Cardiac fibroblast (primary cell): ENCODE measurements around the gene HS6ST3.

Experiments used
- DNase-seq, 2 donors: peaks; one replicate each; pipeline versions ENCODE4 v3.0.0 to v3.0.0-alpha.2; 2010; ENCODE audit warnings: low read depth in 2 of 2
- H3K4me3 ChIP-seq, 2 donors: replicated peaks in 1 of 2; 1 replicate in 1 of 2; 2 replicates in 1 of 2; pipeline ENCODE4 v1.5.1; 2011; ENCODE audit warnings: low read depth in 2 of 2, low read length in 2 of 2, mild to moderate bottlenecking in 2 of 2, moderate library complexity in 1 of 2
- TF ChIP-seq, protein P1 (sequence below): IDR thresholded peaks from one replicate; pipeline ENCODE4 v1.5.1; 2011; ENCODE audit warnings: low read depth, mild to moderate bottlenecking, low read length, inconsistent platforms

The HS6ST3 gene

DNA sequence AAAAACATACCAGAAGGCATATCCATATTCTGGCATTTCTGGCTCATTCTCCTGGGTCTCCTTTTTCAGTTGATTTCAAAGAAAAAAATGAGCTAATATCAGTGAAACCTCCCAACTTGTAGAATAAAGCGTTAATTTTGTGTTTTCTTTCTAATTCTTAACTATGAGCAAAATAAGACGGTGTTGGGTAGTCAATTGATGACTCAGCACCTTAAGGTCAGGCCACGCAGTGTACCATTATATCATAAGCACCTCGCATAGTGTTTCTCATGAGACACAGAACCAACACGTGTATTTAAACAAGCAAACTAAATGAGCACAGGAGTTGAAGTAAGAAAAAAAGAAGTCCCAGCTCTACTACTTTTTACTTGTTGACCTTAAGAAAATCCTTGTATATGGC lies 729.5 kb downstream of the HS6ST3 start:
- no peak overlapping the region for H3K4me3 ChIP-seq
- TF ChIP-seq, protein P1, sequence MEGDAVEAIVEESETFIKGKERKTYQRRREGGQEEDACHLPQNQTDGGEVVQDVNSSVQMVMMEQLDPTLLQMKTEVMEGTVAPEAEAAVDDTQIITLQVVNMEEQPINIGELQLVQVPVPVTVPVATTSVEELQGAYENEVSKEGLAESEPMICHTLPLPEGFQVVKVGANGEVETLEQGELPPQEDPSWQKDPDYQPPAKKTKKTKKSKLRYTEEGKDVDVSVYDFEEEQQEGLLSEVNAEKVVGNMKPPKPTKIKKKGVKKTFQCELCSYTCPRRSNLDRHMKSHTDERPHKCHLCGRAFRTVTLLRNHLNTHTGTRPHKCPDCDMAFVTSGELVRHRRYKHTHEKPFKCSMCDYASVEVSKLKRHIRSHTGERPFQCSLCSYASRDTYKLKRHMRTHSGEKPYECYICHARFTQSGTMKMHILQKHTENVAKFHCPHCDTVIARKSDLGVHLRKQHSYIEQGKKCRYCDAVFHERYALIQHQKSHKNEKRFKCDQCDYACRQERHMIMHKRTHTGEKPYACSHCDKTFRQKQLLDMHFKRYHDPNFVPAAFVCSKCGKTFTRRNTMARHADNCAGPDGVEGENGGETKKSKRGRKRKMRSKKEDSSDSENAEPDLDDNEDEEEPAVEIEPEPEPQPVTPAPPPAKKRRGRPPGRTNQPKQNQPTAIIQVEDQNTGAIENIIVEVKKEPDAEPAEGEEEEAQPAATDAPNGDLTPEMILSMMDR: no peak
- no peak for DNase-seq

DNA sequence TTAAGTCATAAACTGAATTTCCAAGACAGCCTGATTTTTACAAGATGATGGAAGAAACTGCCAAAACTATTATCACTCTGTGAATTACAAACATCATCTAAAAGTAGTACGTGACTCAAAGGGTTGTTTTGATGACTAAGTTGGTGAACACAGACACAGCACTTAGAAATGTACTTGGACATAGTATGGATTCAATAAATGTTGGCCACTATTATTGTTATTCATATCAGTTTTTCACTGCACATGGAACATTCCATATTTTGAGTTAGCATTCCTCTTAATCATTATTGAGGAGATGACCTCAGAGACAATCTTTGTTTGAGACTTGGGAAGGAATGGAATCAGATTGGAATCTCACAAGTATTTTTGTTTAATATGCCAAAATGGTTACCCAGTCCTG lies 731.5 kb downstream of the HS6ST3 start:
- H3K4me3 ChIP-seq: no peak overlapping the region
- TF ChIP-seq, protein P1: no peak
- peak in 1 of 2 donors; percentile 71 for DNase-seq

DNA sequence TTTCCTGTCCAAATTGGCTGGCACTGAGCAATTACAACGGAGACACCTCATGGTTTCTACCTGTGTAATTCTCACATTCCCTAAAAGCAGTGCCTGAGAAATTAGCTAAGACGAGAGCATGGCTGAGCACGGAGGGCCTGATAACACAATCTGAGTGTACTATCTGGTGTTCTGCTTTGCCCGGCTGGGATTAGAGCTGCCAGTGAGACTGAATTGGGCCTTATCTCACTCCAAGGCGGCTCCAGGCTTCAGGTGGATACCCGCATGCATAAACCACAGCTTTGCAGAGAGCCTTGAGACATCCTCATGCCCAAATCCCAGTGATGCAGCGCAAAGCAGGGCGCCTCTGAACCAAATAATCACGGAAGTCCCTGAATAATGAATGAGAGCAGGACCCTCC lies 732.1 kb downstream of the HS6ST3 start:
- no peak for DNase-seq
- TF ChIP-seq, protein P1: no peak
- H3K4me3 ChIP-seq: no peak overlapping the region

DNA sequence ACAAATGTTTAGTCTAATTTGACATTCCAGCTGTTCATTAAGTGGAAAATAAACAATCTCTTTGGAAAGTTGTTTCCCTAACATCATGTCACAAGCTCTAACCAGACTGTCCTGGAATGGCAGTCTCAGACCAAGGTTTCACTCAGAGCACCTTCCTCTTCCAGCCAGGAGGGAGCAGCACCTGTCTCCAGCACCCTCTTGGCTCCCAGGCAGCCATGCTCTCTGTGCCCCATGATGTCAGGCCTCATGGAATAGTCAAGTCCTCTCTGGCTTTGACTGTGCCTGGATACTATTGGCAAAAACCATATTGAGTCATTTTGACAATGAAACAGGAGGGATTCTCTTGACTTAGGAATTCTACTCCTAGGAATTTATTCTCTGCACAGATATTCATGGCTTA lies 733.0 kb downstream of the HS6ST3 start:
- H3K4me3 ChIP-seq: no peak overlapping the region
- TF ChIP-seq, protein P1: peak; percentile 47
- peak in 1 of 2 donors; percentile 54 for DNase-seq

DNA sequence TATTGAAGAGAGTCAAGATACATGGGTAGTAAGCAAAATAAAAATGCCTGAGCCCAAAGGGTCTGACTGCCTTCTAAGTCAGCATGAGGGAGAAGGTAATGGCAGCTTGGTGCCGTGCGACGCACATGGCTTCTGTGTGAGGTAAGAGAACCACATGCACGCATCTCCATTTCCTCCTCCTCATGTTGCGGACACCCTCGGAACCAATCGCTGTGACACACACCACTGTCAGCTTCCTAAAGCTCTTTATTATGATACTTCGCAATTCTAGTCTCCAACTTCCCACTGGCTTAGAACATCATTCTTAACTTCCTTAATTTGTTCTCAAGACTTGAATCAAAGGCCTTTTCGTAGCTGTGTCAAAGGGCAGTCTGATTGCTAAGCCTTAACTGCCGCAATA lies 734.2 kb downstream of the HS6ST3 start:
- DNase-seq: peak in 1 of 2 donors; percentile 63
- H3K4me3 ChIP-seq: no peak overlapping the region
- TF ChIP-seq, protein P1: no peak

DNA sequence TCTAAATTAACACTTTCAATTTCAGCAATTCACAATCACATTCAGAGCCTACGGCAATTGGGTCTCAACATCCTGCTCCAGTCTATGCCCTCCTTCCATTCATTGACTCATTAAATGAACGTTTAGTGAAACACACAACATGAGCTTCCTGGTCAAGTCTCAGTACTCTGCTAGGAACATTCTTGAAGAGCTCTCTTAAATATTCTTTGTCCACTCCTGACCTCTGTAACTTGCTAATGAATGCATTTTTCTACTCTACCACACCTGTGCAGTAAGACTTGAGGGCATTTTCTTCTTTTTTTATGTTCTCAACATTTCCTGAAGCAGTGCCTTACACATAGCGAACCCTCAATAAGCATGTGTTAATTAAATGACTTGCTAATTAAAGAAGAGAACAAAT lies 735.7 kb downstream of the HS6ST3 start:
- TF ChIP-seq, protein P1: no peak
- no peak overlapping the region for H3K4me3 ChIP-seq
- no peak for DNase-seq

DNA sequence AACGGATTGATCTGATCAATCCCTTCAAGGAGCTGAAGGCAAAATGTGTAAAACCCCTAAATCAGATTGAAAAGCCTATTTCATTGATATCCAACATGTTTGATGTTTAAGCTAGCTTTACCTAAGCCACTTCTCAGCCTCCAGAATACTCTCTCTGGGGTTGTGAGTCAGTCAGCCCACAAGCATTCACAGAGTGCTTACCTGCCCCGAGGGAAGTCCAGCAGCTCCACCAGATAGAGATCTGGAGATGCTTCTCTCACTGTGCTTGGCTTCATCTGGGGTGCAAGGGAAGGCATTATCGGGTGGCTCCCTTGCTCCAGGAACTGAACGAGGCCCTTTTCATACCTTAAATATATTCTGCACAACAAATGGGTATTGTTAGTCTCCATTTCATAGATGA lies 744.7 kb downstream of the HS6ST3 start:
- TF ChIP-seq, protein P1: no peak
- no peak overlapping the region for H3K4me3 ChIP-seq

More for the DNA sequence above, 744.7 kb downstream of the HS6ST3 start:
- no peak for DNase-seq
